Type B pancreatic cell (in vitro differentiated cells): Measurements from ENCODE around the gene CDH12. TPM values are rescaled to one million over a fixed set of nuclear protein-coding genes. Genes with fewer than 3 reads are reported as not detected.
"Not testable (repeated sequence)": the region's sequence is repeated elsewhere in the genome, so short reads cannot be mapped to it uniquely, and the experiment has no call there.

ENCODE experiments used
- DNase-seq: peaks from one replicate; pipeline ENCODE4 v3.0.0; 2021; ENCODE audit warnings: mixed read lengths; ENCODE audit not compliant: unreplicated experiment; ENCODE audit errors: extremely low spot score
- H3K27ac Mint-ChIP-seq: 2 replicates; pipeline ENCODE4 v1.8.0; 2021; ENCODE audit warnings: mild to moderate bottlenecking, mixed read lengths
- H3K27me3 Mint-ChIP-seq: 2 replicates; pipeline ENCODE4 v1.8.0; 2021; ENCODE audit warnings: mixed read lengths
- H3K36me3 Mint-ChIP-seq: 2 replicates; pipeline ENCODE4 v1.8.0; 2021; ENCODE audit warnings: mixed read lengths
- H3K4me1 Mint-ChIP-seq: one replicate; pipeline ENCODE4 v1.8.0; 2021; ENCODE audit warnings: mixed read lengths; ENCODE audit not compliant: unreplicated experiment
- H3K4me3 Mint-ChIP-seq: 2 replicates; pipeline ENCODE4 v1.8.0; 2021; ENCODE audit warnings: mild to moderate bottlenecking, mixed read lengths
- H3K9me3 Mint-ChIP-seq: 2 replicates; pipeline ENCODE4 v1.8.0; 2021; ENCODE audit warnings: mixed read lengths
- total RNA-seq: library from RNA; stranded (reverse); gene quantifications from 2 replicates; pipeline ENCODE4 v1.2.1, GENCODE V29; 2021; ENCODE audit warnings: low replicate concordance
- TF ChIP-seq, protein P1 (sequence below): fragments of 200-600 bp; sonication (generic); conservative IDR thresholded peaks from 2 replicates; pipeline ENCODE4 v1.5.0; 2021; ENCODE audit warnings: antibody characterized with exemption, mild to moderate bottlenecking

Gene CDH12
- total RNA-seq, 1 donor from 2014 or later, result 10.2 TPM

- Mint-ChIP-seq H3K36me3 (peaks cover 3% of the 10 kb centered on the region), H3K9me3 (peaks cover 10% of the 10 kb centered on the region), H3K27me3 (peaks cover 27% of the 10 kb centered on the region), H3K27ac (no peak overlapping the region), H3K4me1 (no peaks in the 10 kb centered on the region), H3K4me3 (no peak overlapping the region)
- TF ChIP-seq, protein P1, sequence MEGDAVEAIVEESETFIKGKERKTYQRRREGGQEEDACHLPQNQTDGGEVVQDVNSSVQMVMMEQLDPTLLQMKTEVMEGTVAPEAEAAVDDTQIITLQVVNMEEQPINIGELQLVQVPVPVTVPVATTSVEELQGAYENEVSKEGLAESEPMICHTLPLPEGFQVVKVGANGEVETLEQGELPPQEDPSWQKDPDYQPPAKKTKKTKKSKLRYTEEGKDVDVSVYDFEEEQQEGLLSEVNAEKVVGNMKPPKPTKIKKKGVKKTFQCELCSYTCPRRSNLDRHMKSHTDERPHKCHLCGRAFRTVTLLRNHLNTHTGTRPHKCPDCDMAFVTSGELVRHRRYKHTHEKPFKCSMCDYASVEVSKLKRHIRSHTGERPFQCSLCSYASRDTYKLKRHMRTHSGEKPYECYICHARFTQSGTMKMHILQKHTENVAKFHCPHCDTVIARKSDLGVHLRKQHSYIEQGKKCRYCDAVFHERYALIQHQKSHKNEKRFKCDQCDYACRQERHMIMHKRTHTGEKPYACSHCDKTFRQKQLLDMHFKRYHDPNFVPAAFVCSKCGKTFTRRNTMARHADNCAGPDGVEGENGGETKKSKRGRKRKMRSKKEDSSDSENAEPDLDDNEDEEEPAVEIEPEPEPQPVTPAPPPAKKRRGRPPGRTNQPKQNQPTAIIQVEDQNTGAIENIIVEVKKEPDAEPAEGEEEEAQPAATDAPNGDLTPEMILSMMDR, result no peak
- DNase-seq, result no peak
These were observed 312.1 kb downstream of the CDH12 start for GRCh38 chr5:22541037-22541436.

GRCh38 chr5:22539762-22540161 is 313.4 kb downstream of the CDH12 start:
- TF ChIP-seq, protein P1, result no peak
- Mint-ChIP-seq H3K27ac (no peak overlapping the region), H3K9me3 (peaks cover 10% of the 10 kb centered on the region), H3K4me3 (no peak overlapping the region), H3K36me3 (peaks cover 3% of the 10 kb centered on the region), H3K27me3 (peaks cover 23% of the 10 kb centered on the region), H3K4me1 (no peaks in the 10 kb centered on the region)
- no peak for DNase-seq

DNA sequence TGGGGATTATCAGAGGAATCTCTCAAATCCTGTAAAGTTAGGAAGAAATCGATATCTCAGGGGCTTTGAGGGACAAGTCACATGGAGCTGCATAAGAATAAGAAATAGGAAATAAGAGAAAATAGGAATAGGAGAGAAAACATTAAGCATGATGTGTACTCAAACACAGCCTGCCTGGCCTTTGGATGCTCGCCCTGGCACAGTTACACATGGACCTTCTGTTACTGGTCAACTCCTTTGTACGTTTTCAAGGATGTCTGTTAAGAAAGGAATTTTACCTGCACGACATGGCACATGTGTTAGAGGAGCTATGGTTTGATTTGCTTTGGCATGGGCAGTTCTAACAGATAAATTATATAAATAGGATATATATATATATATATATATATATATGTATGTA is 321.2 kb downstream of the CDH12 start:
- TF ChIP-seq, protein P1, result no peak
- Mint-ChIP-seq H3K36me3 (no peaks in the 10 kb centered on the region), H3K9me3 (no peaks in the 10 kb centered on the region), H3K4me1 (no peaks in the 10 kb centered on the region), H3K4me3 (no peak overlapping the region), H3K27ac (no peak overlapping the region), H3K27me3 (peaks cover 11% of the 10 kb centered on the region)
- DNase-seq, result no peak

DNA sequence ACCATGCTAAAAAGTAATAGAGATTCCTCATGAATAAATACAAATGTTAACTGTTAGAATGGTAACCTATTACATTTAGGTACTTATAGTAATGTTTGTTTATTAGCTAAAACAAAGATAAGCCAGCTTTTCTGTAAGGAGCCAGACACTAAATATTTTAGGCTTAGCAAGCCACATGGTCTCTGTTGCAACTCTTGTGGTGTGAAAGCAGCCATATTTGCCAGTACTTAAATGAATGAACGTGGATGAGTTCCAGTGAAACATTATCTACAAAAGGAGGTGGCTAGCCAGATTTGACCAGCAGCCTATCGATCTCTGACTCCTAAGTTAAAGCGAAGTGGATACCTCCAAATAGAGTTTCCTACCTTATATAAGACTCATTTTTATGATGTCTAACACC is 331.6 kb downstream of the CDH12 start:
- H3K4me1 Mint-ChIP-seq, result no peaks in the 10 kb centered on the region
- H3K27me3 Mint-ChIP-seq, result peaks cover 10% of the 10 kb centered on the region
- H3K4me3 Mint-ChIP-seq, result no peak overlapping the region
- H3K27ac Mint-ChIP-seq, result no peak overlapping the region
- DNase-seq, result no peak
- peaks cover 7% of the 10 kb centered on the region for H3K9me3 Mint-ChIP-seq
- no peaks in the 10 kb centered on the region for H3K36me3 Mint-ChIP-seq
- TF ChIP-seq, protein P1, result no peak

DNA sequence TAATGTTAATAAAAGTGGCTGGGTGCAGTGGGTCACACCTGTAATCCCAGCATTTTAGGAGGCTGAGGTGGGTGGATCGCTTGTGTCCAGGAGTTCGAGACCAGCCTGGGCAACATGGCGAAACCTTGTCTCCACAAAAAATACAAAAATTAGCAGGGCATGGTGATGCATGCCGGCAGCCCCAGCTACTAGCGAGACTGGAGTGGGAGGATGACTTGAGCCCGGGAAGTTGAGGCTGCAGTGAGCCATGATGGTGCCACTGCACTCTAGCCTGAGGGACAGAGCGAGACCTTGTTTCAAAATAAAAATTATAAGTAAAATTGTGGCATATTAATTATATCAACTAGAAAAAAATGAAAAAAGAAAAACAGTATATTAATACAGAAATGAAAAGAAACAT is 336.6 kb downstream of the CDH12 start:
- not testable (repeated sequence) for H3K36me3 Mint-ChIP-seq, DNase-seq, H3K9me3 Mint-ChIP-seq, H3K4me1 Mint-ChIP-seq, H3K27ac Mint-ChIP-seq, H3K4me3 Mint-ChIP-seq
- H3K27me3 Mint-ChIP-seq, result peaks cover 10% of the 10 kb centered on the region

DNA sequence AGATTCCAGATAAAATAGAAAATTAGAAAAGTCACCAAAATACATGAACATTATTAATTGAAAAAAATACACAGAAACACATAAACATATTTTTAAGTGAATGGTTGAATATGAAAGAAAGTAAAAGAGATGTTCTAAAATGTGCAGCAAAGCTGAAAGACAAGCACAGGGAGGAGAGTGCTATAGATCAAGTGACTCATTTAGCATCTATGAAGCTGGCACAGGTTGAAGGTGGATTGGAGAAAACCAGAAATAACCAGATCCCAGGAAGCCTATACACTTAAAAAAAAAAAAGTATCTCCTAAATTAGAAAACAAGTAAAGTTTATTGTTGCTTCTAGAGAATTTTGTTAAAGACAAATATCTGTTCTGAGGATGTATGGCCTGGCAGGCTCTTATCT is 338.9 kb downstream of the CDH12 start:
- H3K27ac Mint-ChIP-seq, result no peak overlapping the region

More for the DNA sequence above, 338.9 kb downstream of the CDH12 start:
- Mint-ChIP-seq H3K4me1 (no peaks in the 10 kb centered on the region), H3K36me3 (no peaks in the 10 kb centered on the region), H3K9me3 (no peaks in the 10 kb centered on the region), H3K27me3 (peaks cover 7% of the 10 kb centered on the region), H3K4me3 (no peak overlapping the region)
- TF ChIP-seq, protein P1, result no peak
- DNase-seq, result no peak
